HEK293T (cell line): ENCODE data around the gene RHBDL1.

Source experiments
- CTCF ChIA-PET: fragments of 350-600 bp; formaldehyde crosslinking; extraction: SDS; loops from one replicate; lab custom pipeline; 2021; ENCODE audit warnings: antibody characterized with exemption, inconsistent platforms; lab: Yijun Ruan, JAX
- POLR2A ChIA-PET: fragments of 350-600 bp; formaldehyde crosslinking; extraction: SDS; loops from one replicate; lab custom pipeline; 2020; ENCODE audit warnings: antibody characterized with exemption, inconsistent platforms; lab: Yijun Ruan, JAX
- DNase-seq: peaks from one replicate; pipeline ENCODE4 v3.0.0; 2012; ENCODE audit warnings: mixed read lengths; ENCODE audit errors: extremely low spot score
- ARNT ChIP-seq: fragments of 450-650 bp; IDR thresholded peaks from 2 replicates; pipeline ENCODE4 v1.6.1; 2017; ENCODE audit warnings: mild to moderate bottlenecking
- BHLHE40 ChIP-seq: fragments of 450-650 bp; IDR thresholded peaks from 2 replicates; pipeline ENCODE4 v1.6.1; 2016; ENCODE audit warnings: mild to moderate bottlenecking, moderate library complexity, borderline replicate concordance
- CTBP1 ChIP-seq: fragments of 450-650 bp; IDR thresholded peaks from 2 replicates; pipeline ENCODE4 v1.6.1; 2016; ENCODE audit warnings: borderline replicate concordance
- ELF4 ChIP-seq: fragments of 450-650 bp; IDR thresholded peaks from 2 replicates; pipeline ENCODE4 v1.6.1; 2017; ENCODE audit warnings: antibody characterized with exemption
- FOXA1 ChIP-seq: fragments of 450-650 bp; IDR thresholded peaks from 2 replicates; pipeline ENCODE4 v1.6.1; 2016; ENCODE audit warnings: mild to moderate bottlenecking
- FOXK2 ChIP-seq: fragments of 450-650 bp; IDR thresholded peaks from 2 replicates; pipeline ENCODE4 v1.6.1; 2016; ENCODE audit warnings: mild to moderate bottlenecking
- FOXM1 ChIP-seq: fragments of 450-650 bp; IDR thresholded peaks from 2 replicates; pipeline ENCODE4 v1.6.1; 2017; ENCODE audit warnings: mild to moderate bottlenecking, borderline replicate concordance
- HDGF ChIP-seq: fragments of 450-650 bp; IDR thresholded peaks from 2 replicates; pipeline ENCODE4 v1.6.1; 2017; ENCODE audit warnings: antibody characterized with exemption, borderline replicate concordance
- L3MBTL2 ChIP-seq: fragments of 450-650 bp; conservative IDR thresholded peaks from 2 replicates; pipeline ENCODE4 v1.6.1; 2016; ENCODE audit warnings: mild to moderate bottlenecking
- LEF1 ChIP-seq: fragments of 450-650 bp; IDR thresholded peaks from 2 replicates; pipeline ENCODE4 v1.6.1; 2017; ENCODE audit warnings: mild to moderate bottlenecking, borderline replicate concordance
- NFRKB ChIP-seq: fragments of 450-650 bp; IDR thresholded peaks from 2 replicates; pipeline ENCODE4 v1.6.1; 2016; ENCODE audit warnings: mild to moderate bottlenecking, moderate library complexity
- SP1 ChIP-seq: fragments of 450-650 bp; IDR thresholded peaks from 2 replicates; pipeline ENCODE4 v1.6.1; 2017
- SUZ12 ChIP-seq: fragments of 450-650 bp; IDR thresholded peaks from 2 replicates; pipeline ENCODE4 v1.6.1; 2016; ENCODE audit warnings: mild to moderate bottlenecking
- TARDBP ChIP-seq: fragments of 450-650 bp; IDR thresholded peaks from 2 replicates; pipeline ENCODE4 v1.6.1; 2016
- ZNF384 ChIP-seq: fragments of 450-650 bp; IDR thresholded peaks from 2 replicates; pipeline ENCODE4 v1.6.1; 2016
- TF ChIP-seq, protein P1 (sequence below): fragments of 450-650 bp; IDR thresholded peaks from 2 replicates; pipeline ENCODE4 v1.6.1; 2016

The RHBDL1 gene

DNA sequence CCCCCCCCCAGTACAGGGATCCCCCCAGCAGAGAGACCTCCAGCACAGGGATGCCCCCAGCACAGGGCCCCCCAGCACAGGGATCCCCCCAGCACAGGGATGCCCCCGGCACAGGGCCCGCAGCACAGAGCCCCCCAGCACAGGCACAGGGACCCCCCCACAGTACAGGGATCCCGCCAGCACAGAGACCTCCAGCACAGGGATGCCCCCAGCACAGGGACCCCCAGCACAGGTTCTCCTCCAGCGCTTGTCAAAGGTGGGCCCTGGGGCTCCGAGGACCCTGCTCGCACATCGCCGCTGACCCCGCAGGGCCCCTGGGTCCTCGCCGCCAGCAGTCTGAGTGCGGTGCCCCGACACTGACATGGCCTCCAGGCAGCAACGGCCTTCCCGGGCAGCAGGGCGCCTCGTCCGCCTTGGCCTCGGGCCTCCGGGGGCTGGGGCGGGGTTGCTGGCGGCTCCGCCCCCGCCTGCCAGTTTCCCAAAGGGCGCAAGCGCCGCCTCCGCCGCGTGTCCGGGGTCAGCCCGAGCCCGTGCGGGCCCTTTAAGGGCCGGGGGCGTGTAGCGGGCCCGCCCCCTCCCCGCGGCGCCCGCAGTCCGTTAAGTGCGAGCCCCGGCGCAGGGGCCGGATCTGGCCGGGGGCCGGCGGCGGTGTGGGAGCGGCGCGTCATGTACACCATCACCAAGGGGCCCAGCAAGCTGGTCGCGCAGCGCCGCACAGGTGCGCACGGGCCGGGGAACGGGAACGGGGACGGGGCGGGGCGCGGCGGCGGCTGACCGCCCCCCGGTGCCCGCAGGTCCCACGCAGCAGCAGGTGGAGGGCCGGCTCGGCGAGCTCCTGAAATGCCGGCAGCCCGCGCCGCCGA lies 33.9 kb upstream of the RHBDL1 start, which contains the start of gene MCRIP2:
MCRIP2 (plus strand) TSS at position 503 of the 863 bp plus-strand sequence; CDS start at position 667, 164 bp downstream.
- CTCF ChIA-PET = no interaction called here
- POLR2A ChIA-PET = interaction anchor here (0.5 kb wide), 1 partner anchor 48 kb away, joined by 3 read pairs; no protein-coding TSS in a partner anchor
- TF ChIP-seq FOXM1 (no peak), CTBP1 (no peak), SUZ12 (no peak), FOXA1 (no peak), L3MBTL2 (no peak; the same call in 1 of the 2 replicates), FOXK2 (no peak), BHLHE40 (no peak), SP1 (no peak), ARNT (no peak), NFRKB (no peak), HDGF (no peak), LEF1 (no peak), ZNF384 (no peak), TARDBP (no peak), ELF4 (no peak)
- TF ChIP-seq, protein P1, sequence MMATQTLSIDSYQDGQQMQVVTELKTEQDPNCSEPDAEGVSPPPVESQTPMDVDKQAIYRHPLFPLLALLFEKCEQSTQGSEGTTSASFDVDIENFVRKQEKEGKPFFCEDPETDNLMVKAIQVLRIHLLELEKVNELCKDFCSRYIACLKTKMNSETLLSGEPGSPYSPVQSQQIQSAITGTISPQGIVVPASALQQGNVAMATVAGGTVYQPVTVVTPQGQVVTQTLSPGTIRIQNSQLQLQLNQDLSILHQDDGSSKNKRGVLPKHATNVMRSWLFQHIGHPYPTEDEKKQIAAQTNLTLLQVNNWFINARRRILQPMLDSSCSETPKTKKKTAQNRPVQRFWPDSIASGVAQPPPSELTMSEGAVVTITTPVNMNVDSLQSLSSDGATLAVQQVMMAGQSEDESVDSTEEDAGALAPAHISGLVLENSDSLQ = no peak
- peak; percentile 79 for DNase-seq

DNA sequence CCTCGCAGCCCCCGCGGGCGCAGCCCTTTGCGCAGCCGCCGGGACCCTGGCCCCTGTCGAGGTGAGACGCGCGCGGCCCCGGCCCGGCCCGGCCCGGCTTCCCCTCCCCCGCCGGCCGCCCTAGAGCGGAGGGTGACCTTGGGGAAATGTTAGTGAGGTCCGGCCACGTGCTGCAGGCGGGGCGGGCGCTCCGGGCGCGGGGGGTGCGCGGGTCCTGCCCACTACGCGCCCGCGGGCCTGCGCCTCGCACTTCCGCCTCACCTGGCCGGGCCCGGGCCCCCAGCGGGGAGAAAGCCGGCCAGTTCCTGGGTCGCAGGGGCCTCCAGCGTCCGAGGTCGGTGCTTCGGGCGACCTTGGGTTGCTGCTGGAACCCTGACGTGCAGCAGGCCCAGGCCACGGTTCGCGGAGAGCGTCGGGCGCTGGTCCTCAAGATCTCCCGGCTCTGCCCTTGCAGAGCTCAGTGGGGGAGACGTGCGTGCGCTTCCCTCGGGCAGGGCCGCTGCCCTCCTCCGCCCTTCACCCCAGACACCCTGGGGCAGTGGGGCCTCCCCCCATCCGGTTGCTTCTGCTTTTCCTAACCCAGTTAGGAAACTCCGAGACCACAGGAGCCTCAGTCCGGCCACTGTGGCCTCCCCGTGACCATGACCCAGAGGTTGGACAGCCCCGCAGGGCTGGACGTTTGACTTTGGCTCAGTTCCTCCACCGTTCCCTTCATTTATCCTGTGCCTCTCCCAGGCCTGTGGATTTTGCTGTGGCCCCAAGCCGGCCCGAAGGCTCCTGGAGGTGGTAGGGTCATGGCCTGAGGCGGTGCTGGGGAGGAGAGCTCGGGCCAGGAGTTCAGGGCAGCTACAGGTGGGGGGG lies 33.1 kb upstream of the RHBDL1 start:
- CTCF ChIA-PET = no interaction called here
- TF ChIP-seq HDGF (no peak), ELF4 (no peak), LEF1 (no peak), BHLHE40 (no peak), SUZ12 (no peak), NFRKB (no peak), ARNT (no peak), L3MBTL2 (no peak; the same call in 1 of the 2 replicates)
- no peak for DNase-seq
- POLR2A ChIA-PET = interaction anchor here (0.5 to 1.1 kb wide), 3 partner anchors 9 to 49 kb away, joined by 3 to 5 read pairs (median 3); partner anchors contain the start of gene STUB1

DNA sequence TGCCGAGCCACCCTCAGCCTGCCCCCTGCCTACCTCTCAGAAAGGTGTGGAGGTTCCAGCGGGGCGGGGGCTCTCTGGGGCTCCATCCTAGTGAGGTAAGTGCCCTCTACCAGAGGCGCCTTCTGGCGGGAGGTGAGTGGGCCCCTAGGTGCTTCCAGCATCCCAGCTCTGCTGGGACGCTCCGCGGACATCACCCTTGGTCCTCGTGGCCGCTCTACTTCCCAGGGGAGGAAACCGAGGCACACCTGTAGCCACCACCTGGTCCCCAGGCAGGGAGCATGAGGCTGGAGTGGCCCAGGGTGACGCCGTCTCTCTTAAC lies 32.5 kb upstream of the RHBDL1 start:
- POLR2A ChIA-PET = interaction anchor here (0.6 to 1.1 kb wide), 2 partner anchors 9 to 38 kb away, joined by 3 to 5 read pairs; partner anchors contain the start of gene STUB1
- CTCF ChIA-PET = no interaction called here
- TF ChIP-seq HDGF (no peak), BHLHE40 (no peak), SUZ12 (no peak), TARDBP (no peak), ARNT (no peak), LEF1 (no peak), CTBP1 (no peak), ELF4 (no peak), FOXA1 (no peak), SP1 (no peak), ZNF384 (no peak), NFRKB (no peak), FOXK2 (no peak), FOXM1 (no peak)
- TF ChIP-seq, protein P1 = no peak
- DNase-seq = no peak

DNA sequence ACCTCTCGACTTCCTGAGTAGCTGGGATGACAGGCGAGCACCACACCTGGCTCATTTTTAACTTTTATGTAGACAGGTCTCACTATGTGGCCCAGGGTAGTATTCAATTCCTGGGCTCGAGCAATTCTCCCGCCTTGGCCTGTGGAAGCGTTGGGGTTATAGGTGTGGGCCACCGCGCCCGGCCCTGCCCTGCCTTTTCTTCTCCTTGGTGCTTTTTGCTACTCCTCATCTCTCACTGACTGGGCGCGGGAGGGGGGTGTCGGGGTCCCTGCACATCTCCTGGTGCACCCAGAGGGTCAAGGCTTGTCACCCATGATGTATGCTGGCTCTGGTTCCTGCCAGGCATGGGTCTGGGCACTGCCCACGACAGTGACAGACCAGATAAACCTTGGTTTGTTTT lies 30.9 kb upstream of the RHBDL1 start:
- POLR2A ChIA-PET = no interaction called here
- DNase-seq = no peak
- CTCF ChIA-PET = no interaction called here
- TF ChIP-seq SP1 (no peak), FOXK2 (no peak), ELF4 (no peak), CTBP1 (no peak), ARNT (no peak), NFRKB (no peak), BHLHE40 (no peak), SUZ12 (no peak), L3MBTL2 (no peak), ZNF384 (no peak), TARDBP (no peak), HDGF (no peak), LEF1 (no peak), FOXM1 (no peak), FOXA1 (no peak)
- TF ChIP-seq, protein P1 = no peak
